Fibroblast of lung (primary cell): Measurements from ENCODE around the gene PLK2. TPM values are rescaled to one million over a fixed set of nuclear protein-coding genes. Genes with fewer than 3 reads are reported as not detected.

Experiments
- DNase-seq, 2 donors: peaks; one replicate each; pipeline versions ENCODE4 v3.0.0 to v3.0.0-alpha.2; 2010; ENCODE audit warnings: low read depth in 2 of 2
- H2AFZ ChIP-seq: 2 replicates; pipeline ENCODE4 v1.5.1; 2012; ENCODE audit warnings: low read length, control low read depth, inconsistent platforms
- H3K27ac ChIP-seq: 2 replicates; pipeline ENCODE4 v1.5.1; 2011; ENCODE audit warnings: low read length, control low read depth; ENCODE audit not compliant: insufficient read depth
- H3K27me3 ChIP-seq: 2 replicates; pipeline ENCODE4 v1.5.1; 2011; ENCODE audit warnings: mild to moderate bottlenecking, low read length; ENCODE audit not compliant: control insufficient read depth, insufficient read depth
- H3K36me3 ChIP-seq: 2 replicates; pipeline ENCODE4 v1.5.1; 2011; ENCODE audit warnings: low read length; ENCODE audit not compliant: control insufficient read depth, insufficient read depth
- H3K4me1 ChIP-seq: 2 replicates; pipeline ENCODE4 v1.5.1; 2011; ENCODE audit warnings: low read length; ENCODE audit not compliant: control insufficient read depth, insufficient read depth; ENCODE audit errors: extremely low read depth
- H3K4me2 ChIP-seq: 2 replicates; pipeline ENCODE4 v1.5.1; 2011; ENCODE audit warnings: low read length, control low read depth; ENCODE audit not compliant: insufficient read depth; ENCODE audit errors: extremely low read depth
- H3K4me3 ChIP-seq, 4 experiments: fragments of 200-600 bp in 1 of 4; sonication (generic) in 1 of 4; replicated peaks in 1 of 4; 2 replicates each; pipeline ENCODE4 v1.5.1; 2011 to 2016; ENCODE audit warnings: low read length in 4 of 4, low read depth in 3 of 4, mild to moderate bottlenecking in 3 of 4, control low read depth in 2 of 4, inconsistent platforms in 1 of 4, mixed read lengths in 1 of 4; ENCODE audit not compliant: insufficient read depth in 1 of 4; ENCODE audit errors: control extremely low read depth in 1 of 4
- H3K79me2 ChIP-seq: 2 replicates; pipeline ENCODE4 v1.5.1; 2012; ENCODE audit warnings: mild to moderate bottlenecking, low read length, inconsistent platforms; ENCODE audit not compliant: control insufficient read depth, insufficient read depth
- H3K9ac ChIP-seq: 2 replicates; pipeline ENCODE4 v1.5.1; 2011; ENCODE audit warnings: mild to moderate bottlenecking, low read length, control low read depth; ENCODE audit not compliant: insufficient read depth
- H3K9me3 ChIP-seq: 2 replicates; pipeline ENCODE4 v1.5.1; 2012; ENCODE audit warnings: low read depth, low read length; ENCODE audit not compliant: control insufficient read depth, insufficient read depth
- H4K20me1 ChIP-seq: 2 replicates; pipeline ENCODE4 v1.5.1; 2011; ENCODE audit warnings: low read length; ENCODE audit not compliant: control insufficient read depth, insufficient read depth; ENCODE audit errors: extremely low read depth
- CTCF ChIP-seq, 2 donors: IDR thresholded peaks in 1 of 2; conservative IDR thresholded peaks in 1 of 2; 1 replicate in 1 of 2; 2 replicates in 1 of 2; pipeline ENCODE4 v1.5.1; 2011 to 2012; ENCODE audit warnings: low read length in 2 of 2, control low read depth in 1 of 2, inconsistent platforms in 1 of 2, low read depth in 1 of 2, mild to moderate bottlenecking in 1 of 2
- EZH2 ChIP-seq: IDR thresholded peaks from 2 replicates; pipeline ENCODE4 v1.5.1; 2012; ENCODE audit warnings: low read length, control low read depth, mild to moderate bottlenecking; ENCODE audit errors: missing control alignments
- polyA plus RNA-seq, 2 donors: library from polyadenylated mRNA; depleted of rRNA in 1 of 2; stranded (reverse) in 1 of 2; unstranded in 1 of 2; fragments of >200 nt; gene quantifications; 2 replicates each; pipeline ENCODE4 v1.2.1, GENCODE V29; 2011 to 2012; ENCODE audit warnings: missing spikeins in 1 of 2
- total RNA-seq: library from RNA; depleted of rRNA; stranded (reverse); fragments of >200 nt; gene quantifications from 2 replicates; pipeline ENCODE4 v1.2.1, GENCODE V29; 2014

The PLK2 gene
- total and polyA plus RNA-seq, 2 donors (not counting 1 experiment from before 2014, with no cell fraction given): 26.8 to 983 TPM

- no peaks in the 10 kb centered on the region for H3K27me3 ChIP-seq
- peaks cover 2% of the 10 kb centered on the region for H3K4me1 ChIP-seq
- peak; percentile 38 to 60 for DNase-seq
Observed at GRCh38 chr5:58466939-58467338, 7.1 kb upstream of the PLK2 start.

GRCh38 chr5:58462623-58463230, 2.8 kb upstream of the PLK2 start:
- no peak overlapping the region for H3K9ac ChIP-seq
- no peak overlapping the region for H2AFZ ChIP-seq

More at GRCh38 chr5:58466939-58467338, 7.1 kb upstream of the PLK2 start:
- Histone ChIP-seq H3K4me3 (no peak overlapping the region), H3K4me2 (no peak overlapping the region), H3K79me2 (no peaks in the 10 kb centered on the region), H3K36me3 (no peaks in the 10 kb centered on the region), H4K20me1 (no peaks in the 10 kb centered on the region), H2AFZ (no peak overlapping the region), H3K9me3 (no peaks in the 10 kb centered on the region), H3K9ac (no peak overlapping the region), H3K27ac (no peak overlapping the region)
- TF ChIP-seq EZH2: no peak
- TF ChIP-seq CTCF (conservative IDR thresholded peaks at IDR 0.05 in 1 of 2, IDR thresholded peaks at IDR 0.05 in 1 of 2; ENCODE audit: low read depth in 1 of 2, low read length in 2 of 2): peak in 1 of 2 donors; percentile 8

GRCh38 chr5:58462154-58462553, 2.3 kb upstream of the PLK2 start:
- TF ChIP-seq EZH2 (no peak), CTCF (conservative IDR thresholded peaks at IDR 0.05 in 1 of 2, IDR thresholded peaks at IDR 0.05 in 1 of 2; ENCODE audit: low read depth in 1 of 2, low read length in 2 of 2) (no peak)
- peak in 1 of 2 donors; percentile 45 for DNase-seq
- Histone ChIP-seq H3K4me3 (no peak overlapping the region), H3K27me3 (no peaks in the 10 kb centered on the region), H3K9ac (no peak overlapping the region), H4K20me1 (no peaks in the 10 kb centered on the region), H2AFZ (peak overlapping the region; percentile 58), H3K4me2 (peak overlapping the region; percentile 13), H3K4me1 (peaks cover 3% of the 10 kb centered on the region), H3K36me3 (peaks cover under 1% of the 10 kb centered on the region), H3K9me3 (no peaks in the 10 kb centered on the region), H3K79me2 (peaks cover 27% of the 10 kb centered on the region), H3K27ac (no peak overlapping the region)

More at GRCh38 chr5:58462623-58463230, 2.8 kb upstream of the PLK2 start:
- TF ChIP-seq CTCF (conservative IDR thresholded peaks at IDR 0.05 in 1 of 2, IDR thresholded peaks at IDR 0.05 in 1 of 2; ENCODE audit: low read depth in 1 of 2, low read length in 2 of 2) (peak; percentile 43 to 47), EZH2 (no peak)
- Histone ChIP-seq H3K9me3 (no peaks in the 10 kb centered on the region), H3K79me2 (peaks cover 22% of the 10 kb centered on the region), H3K36me3 (no peaks in the 10 kb centered on the region), H3K4me1 (peaks cover 3% of the 10 kb centered on the region), H3K4me2 (no peak overlapping the region), H3K4me3 (no peak overlapping the region), H4K20me1 (no peaks in the 10 kb centered on the region), H3K27me3 (no peaks in the 10 kb centered on the region), H3K27ac (no peak overlapping the region)
- DNase-seq: peak; percentile 53 to 80
